Gastrocnemius medialis (tissue), 4 donors: Measurements from ENCODE around the gene PLA2G4F.

Experiments used
- CTCF ChIP-seq, 5 experiments: fragments of 450-650 bp in 3 of 5; fragments of 200-600 bp in 2 of 5; sonication (generic) in 2 of 5; IDR thresholded peaks in 4 of 5; conservative IDR thresholded peaks in 1 of 5; 1 replicate in 4 of 5; 2 replicates in 1 of 5; pipeline ENCODE4 v1.5.1; 2016 to 2019; ENCODE audit warnings: antibody characterized with exemption in 5 of 5, mild to moderate bottlenecking in 3 of 5, moderate library complexity in 3 of 5
- POLR2A ChIP-seq, 2 donors: fragments of 450-650 bp; IDR thresholded peaks; one replicate each; pipeline ENCODE4 v1.6.1; 2017; ENCODE audit warnings: antibody characterized with exemption in 2 of 2, mild to moderate bottlenecking in 2 of 2, moderate library complexity in 2 of 2

- TF ChIP-seq CTCF (IDR thresholded peaks at IDR 0.05 in 4 of 5, conservative IDR thresholded peaks at IDR 0.05 in 1 of 5) (no peak), POLR2A (IDR thresholded peaks at IDR 0.05) (no peak)
These were observed 45.4 kb upstream of the PLA2G4F start for GRCh38 chr15:42201801-42202200.
